K562 (cell line): ENCODE measurements around the gene LRRC4C. TPM values are rescaled to one million over a fixed set of nuclear protein-coding genes. Genes with fewer than 3 reads are reported as not detected.

ENCODE experiments used
- ATAC-seq: fragments of 200-7000 bp; cut with Tn5 transposase; 3 replicates; pipeline ENCODE4 v1.9.1; 2020; ENCODE audit warnings: moderate library complexity
- BruUV-seq: library from RNA; stranded (reverse); fragments of 400-500 nt; replicated peaks from 2 replicates; lab custom pipeline; 2021; lab: Mats Ljungman, UMichigan
- CTCF ChIA-PET: fragments of 300-600 bp; formaldehyde crosslinking; extraction: SDS; loops from one replicate; lab custom pipeline; 2021; ENCODE audit warnings: low intra/inter-chr PET ratio; lab: Yijun Ruan, JAX
- POLR2A ChIA-PET: fragments of 300-600, 350-650 bp; sonication (Branson Sonifier 250); formaldehyde crosslinking; extraction: SDS; loops from one replicate; lab custom pipeline; 2021; ENCODE audit warnings: antibody characterized with exemption, inconsistent platforms; lab: Yijun Ruan, JAX
- DNase-seq, 4 experiments: peaks; one replicate each; pipeline versions ENCODE4 v3.0.0 to v3.0.0-alpha.2; 2011 to 2018; ENCODE audit warnings: low spot score in 3 of 4, mixed read lengths in 3 of 4; ENCODE audit errors: extremely low read depth in 1 of 4
- FAIRE-seq: peaks from 2 replicates; lab custom pipeline; 2011; peaks lifted over from hg19 to GRCh38; lab: Jason Lieb, UNC
- H2AFZ ChIP-seq: 2 replicates; pipeline ENCODE4 v1.6.0; 2011; ENCODE audit warnings: low read depth, low read length, control low read depth, inconsistent platforms
- H3K27ac ChIP-seq: fragments of 200-600 bp; 3 replicates; pipeline ENCODE4 v1.8.0; 2011; ENCODE audit warnings: low read depth, mild to moderate bottlenecking, control low read depth, inconsistent platforms, low read length, moderate library complexity, mixed read lengths; ENCODE audit errors: extremely low read depth
- H3K27me3 ChIP-seq, 2 experiments: fragments of 300-600 bp in 1 of 2; 2 replicates in 1 of 2; 3 replicates in 1 of 2; pipeline versions ENCODE4 v1.6.0 to v1.8.0; 2011; ENCODE audit warnings: inconsistent platforms in 2 of 2, low read length in 2 of 2, mild to moderate bottlenecking in 1 of 2, mixed read lengths in 1 of 2, moderate library complexity in 1 of 2; ENCODE audit not compliant: control insufficient read depth in 2 of 2, insufficient read depth in 2 of 2
- H3K36me3 ChIP-seq: fragments of 300-600 bp; 3 replicates; pipeline ENCODE4 v1.8.0; 2011; ENCODE audit warnings: mild to moderate bottlenecking, low read length, inconsistent platforms; ENCODE audit not compliant: control insufficient read depth, insufficient read depth
- H3K4me1 ChIP-seq, 2 experiments: fragments of 200-600 bp in 1 of 2; replicated peaks in 1 of 2; 2 replicates in 1 of 2; 3 replicates in 1 of 2; pipeline versions ENCODE4 v1.5.1 to v1.8.0; 2011; ENCODE audit warnings: inconsistent platforms in 2 of 2, low read length in 2 of 2, mild to moderate bottlenecking in 1 of 2, mixed read lengths in 1 of 2, moderate library complexity in 1 of 2; ENCODE audit not compliant: control insufficient read depth in 2 of 2, insufficient read depth in 2 of 2
- H3K4me2 ChIP-seq: 2 replicates; pipeline ENCODE4 v1.6.1; 2011; ENCODE audit warnings: low read length, control low read depth, inconsistent platforms, mixed read lengths; ENCODE audit not compliant: insufficient read depth
- H3K4me3 ChIP-seq: fragments of 200-600 bp; sonication (generic), shearing (Covaris generic); 2 replicates; pipeline ENCODE4 v1.5.1; 2016; ENCODE audit warnings: control low read depth, inconsistent platforms
- H3K79me2 ChIP-seq: fragments of 200-600 bp; 3 replicates; pipeline ENCODE4 v1.8.0; 2011; ENCODE audit warnings: low read length, inconsistent platforms; ENCODE audit not compliant: control insufficient read depth, insufficient read depth
- H3K9ac ChIP-seq, 2 experiments: 2 replicates each; pipeline versions ENCODE4 v1.6.0 to v1.6.1; 2011; ENCODE audit warnings: low read depth in 2 of 2, low read length in 2 of 2, control low read depth in 1 of 2, inconsistent platforms in 1 of 2, mild to moderate bottlenecking in 1 of 2, mixed read lengths in 1 of 2; ENCODE audit not compliant: insufficient read depth in 1 of 2
- H3K9me1 ChIP-seq: one replicate; pipeline ENCODE4 v1.6.0; 2011; ENCODE audit warnings: inconsistent platforms, mild to moderate bottlenecking, low read length, moderate library complexity; ENCODE audit not compliant: control insufficient read depth, insufficient read depth
- H3K9me3 ChIP-seq: replicated peaks from 2 replicates; pipeline ENCODE4 v1.5.1; 2011; ENCODE audit warnings: low read depth, low read length, inconsistent platforms; ENCODE audit not compliant: control insufficient read depth, insufficient read depth
- H4K20me1 ChIP-seq: replicated peaks from 2 replicates; pipeline ENCODE4 v1.6.1; 2011; ENCODE audit warnings: low read length, inconsistent platforms, mixed read lengths; ENCODE audit not compliant: control insufficient read depth, insufficient read depth
- ATF2 ChIP-seq: sonication (generic); formaldehyde crosslinking; IDR thresholded peaks from 2 replicates; pipeline ENCODE4 v1.8.1; 2022; ENCODE audit warnings: missing genetic modification reagents
- NR0B1 ChIP-seq: fragments of 450-650 bp; IDR thresholded peaks from one replicate; pipeline ENCODE4 v1.6.1; 2018; ENCODE audit warnings: mild to moderate bottlenecking, moderate library complexity; ENCODE audit not compliant: partially characterized antibody
- PRDM10 ChIP-seq: fragments of 450-650 bp; IDR thresholded peaks from 2 replicates; pipeline ENCODE4 v1.6.1; 2018; ENCODE audit not compliant: partially characterized antibody
- SMAD3 ChIP-seq: fragments of 450-650 bp; formaldehyde crosslinking; conservative IDR thresholded peaks from 2 replicates; pipeline ENCODE4 v1.4.0; 2020; ENCODE audit warnings: mild to moderate bottlenecking
- ZNF740 ChIP-seq, 3 experiments: fragments of 200-800 bp in 1 of 3; sonication (Bioruptor generic) in 1 of 3; sonication (generic) in 1 of 3; formaldehyde crosslinking in 1 of 3; IDR thresholded peaks; 2 replicates each; pipeline versions ENCODE4 v1.6.1 to v1.8.0; 2016 to 2022; ENCODE audit warnings: mild to moderate bottlenecking in 2 of 3, missing compliant biosample characterization in 2 of 3, missing genetic modification characterization in 2 of 3, missing genetic modification reagents in 1 of 3
- ZSCAN32 ChIP-seq: fragments of 450-650 bp; formaldehyde crosslinking; IDR thresholded peaks from 2 replicates; pipeline ENCODE4 v1.4.0; 2020; ENCODE audit warnings: mild to moderate bottlenecking, moderate library complexity
- WGBS: fragments of 100-300 bp; shearing (Covaris generic); methylation state at CpG from one replicate; pipeline ENCODE4 v1.1.6; 2016; ENCODE audit warnings: low coverage, mixed read lengths; ENCODE audit not compliant: insufficient coverage; ENCODE audit errors: missing lambda C conversion rate; 5-methylcytosine and 5-hydroxymethylcytosine counted together
- in situ Hi-C: fragments of 300-500 bp; cut with MboI; formaldehyde crosslinking; loops from 4 replicates; pipeline ENCODE4 v1.15.0; 2018; ENCODE audit warnings: inconsistent platforms, mixed read lengths
- intact Hi-C: fragments of 100-400 bp; cut with micrococcal nuclease; formaldehyde crosslinking; loops from 2 replicates; pipeline ENCODE4 v1.14.2; 2022
- polyA plus RNA-seq, 8 experiments: library from polyadenylated mRNA; depleted of rRNA in 4 of 8; stranded (reverse) in 5 of 8; unstranded in 3 of 8; fragments of >200 nt; fragmentation: Nextera tagmentation in 2 of 8; fragmentation: Illumina TruSeq in 1 of 8; extraction: Ambion mirVana in 2 of 8; extraction: Trizol in 1 of 8; gene quantifications; 2 replicates each; pipeline versions ENCODE4 v1.2.1 to v1.2.3, GENCODE V29; 2011 to 2014; ENCODE audit warnings: inconsistent platforms in 1 of 8, missing spikeins in 1 of 8
- total RNA-seq, 7 experiments: library from RNA; depleted of rRNA in 6 of 7; stranded (reverse); fragments of >200 nt in 6 of 7; fragmentation: Illumina TruSeq in 2 of 7; extraction: Trizol in 2 of 7; gene quantifications; 2 replicates each; pipeline versions ENCODE4 v1.2.1 to v1.2.3, GENCODE V29; 2011 to 2021; ENCODE audit warnings: low replicate concordance in 1 of 7

LRRC4C gene
- total and polyA plus RNA-seq, 9 of the 15 experiments (the other 6 are each of a cell fraction or from before 2014, with no cell fraction given): not detected

- CTCF ChIA-PET: no interaction called here
- Histone ChIP-seq H4K20me1 (no peaks in the 10 kb centered on the region), H3K36me3 (no peaks in the 10 kb centered on the region), H3K4me1 (no peaks in the 10 kb centered on the region), H3K27ac (no peak overlapping the region), H3K9me3 (no peaks in the 10 kb centered on the region), H3K4me3 (no peak overlapping the region), H3K79me2 (no peaks in the 10 kb centered on the region), H3K27me3 (no peaks in the 10 kb centered on the region), H3K4me2 (no peak overlapping the region), H2AFZ (no peak overlapping the region), H3K9me1 (no peaks in the 10 kb centered on the region), H3K9ac (no peak overlapping the region)
- WGBS: 0% methylated on average over 4 of the region's 4 CpGs
- TF ChIP-seq PRDM10 (no peak), NR0B1 (no peak), ZSCAN32 (CRISPR knock-in tag) (no peak), ATF2 (CRISPR knock-in tag) (no peak), SMAD3 (CRISPR knock-in tag) (no peak), ZNF740 (CRISPR knock-in tag; IDR thresholded peaks at IDR 0.05) (no peak), ZNF740 (tag; IDR thresholded peaks at IDR 0.05) (no peak)
- intact Hi-C loops (no loop called here), in situ Hi-C loops (no loop called here)
- BruUV-seq: no TSS peak
- POLR2A ChIA-PET: no interaction called here
- no peak for ATAC-seq
- no peak for DNase-seq
- no peak for FAIRE-seq
These were observed 357.0 kb downstream of the LRRC4C start for GRCh38 chr11:41102471-41102870.
